Mesenchymal stem cell (in vitro differentiated cells and primary cell): ENCODE data around the gene EVL.
A peak's percentile ranks its signal among the peaks of the same experiment; 100 is the strongest.

Experiments
- DNase-seq: peaks from one replicate; pipeline ENCODE4 v3.0.0-alpha.2; 2013
- H2AFZ ChIP-seq: one replicate; pipeline ENCODE4 v1.6.1; 2013; ENCODE audit warnings: low read depth, mild to moderate bottlenecking, control low read depth, inconsistent platforms, low read length, moderate library complexity
- H2AK5ac ChIP-seq: 2 replicates; pipeline ENCODE4 v1.6.1; 2013; ENCODE audit warnings: low read length, moderate library complexity, mild to moderate bottlenecking, inconsistent platforms; ENCODE audit not compliant: severe bottlenecking
- H2BK120ac ChIP-seq: one replicate; pipeline ENCODE4 v1.6.1; 2013; ENCODE audit warnings: low read depth, mild to moderate bottlenecking, inconsistent platforms, low read length, moderate library complexity
- H2BK12ac ChIP-seq, 2 experiments: one replicate each; pipeline ENCODE4 v1.6.1; 2013; ENCODE audit warnings: inconsistent platforms in 2 of 2, low read length in 2 of 2, mild to moderate bottlenecking in 2 of 2, moderate library complexity in 2 of 2, control low read depth in 1 of 2
- H2BK15ac ChIP-seq: one replicate; pipeline ENCODE4 v1.6.1; 2013; ENCODE audit warnings: mild to moderate bottlenecking, low read depth, inconsistent platforms; ENCODE audit not compliant: poor library complexity, severe bottlenecking
- H2BK5ac ChIP-seq: 2 replicates; pipeline ENCODE4 v1.6.1; 2013; ENCODE audit warnings: low read depth, mild to moderate bottlenecking, low read length, control low read depth, inconsistent platforms; ENCODE audit not compliant: poor library complexity, severe bottlenecking
- H3K14ac ChIP-seq, 2 experiments: one replicate each; pipeline ENCODE4 v1.6.1; 2013; ENCODE audit warnings: inconsistent platforms in 2 of 2, low read length in 2 of 2, control low read depth in 1 of 2, mild to moderate bottlenecking in 1 of 2, moderate library complexity in 1 of 2
- H3K18ac ChIP-seq, 2 experiments: one replicate each; pipeline ENCODE4 v1.6.1; 2013; ENCODE audit warnings: inconsistent platforms in 2 of 2, low read length in 2 of 2, control low read depth in 1 of 2, low read depth in 1 of 2, mild to moderate bottlenecking in 1 of 2
- H3K23ac ChIP-seq, 2 experiments: one replicate each; pipeline ENCODE4 v1.6.1; 2013; ENCODE audit warnings: inconsistent platforms in 2 of 2, low read length in 2 of 2, mild to moderate bottlenecking in 2 of 2, moderate library complexity in 2 of 2, control low read depth in 1 of 2
- H3K27ac ChIP-seq: 2 replicates; pipeline ENCODE4 v1.5.1; 2013; ENCODE audit warnings: mild to moderate bottlenecking, moderate library complexity, low read length, control low read depth, inconsistent platforms; ENCODE audit not compliant: poor library complexity, severe bottlenecking
- H3K27me3 ChIP-seq, 2 experiments: 2 replicates each; pipeline versions ENCODE4 v1.6.1 to v1.7.0; 2013; ENCODE audit warnings: low read length in 2 of 2, mild to moderate bottlenecking in 2 of 2, moderate library complexity in 2 of 2, control low read depth in 1 of 2, inconsistent platforms in 1 of 2; ENCODE audit not compliant: control insufficient read depth in 1 of 2, insufficient read depth in 1 of 2
- H3K36me3 ChIP-seq, 2 experiments: 2 replicates each; pipeline versions ENCODE4 v1.6.1 to v1.7.0; 2013; ENCODE audit warnings: low read length in 2 of 2, control low read depth in 1 of 2, inconsistent platforms in 1 of 2, low read depth in 1 of 2, mild to moderate bottlenecking in 1 of 2; ENCODE audit not compliant: insufficient read depth in 2 of 2, control insufficient read depth in 1 of 2
- H3K4ac ChIP-seq, 2 experiments: one replicate each; pipeline ENCODE4 v1.6.1; 2013; ENCODE audit warnings: inconsistent platforms in 2 of 2, low read length in 2 of 2, mild to moderate bottlenecking in 2 of 2, moderate library complexity in 2 of 2, control low read depth in 1 of 2, low read depth in 1 of 2
- H3K4me1 ChIP-seq: 2 replicates; pipeline ENCODE4 v1.6.1; 2013; ENCODE audit warnings: low read depth, low read length, control low read depth; ENCODE audit not compliant: control insufficient read depth, insufficient read depth
- H3K4me2 ChIP-seq: 2 replicates; pipeline ENCODE4 v1.6.1; 2013; ENCODE audit warnings: low read length, mild to moderate bottlenecking, inconsistent platforms; ENCODE audit not compliant: poor library complexity, severe bottlenecking
- H3K4me3 ChIP-seq, 2 experiments: 2 replicates each; pipeline versions ENCODE4 v1.5.1 to v1.7.0; 2013; ENCODE audit warnings: low read length in 2 of 2, mild to moderate bottlenecking in 2 of 2, control low read depth in 1 of 2, low read depth in 1 of 2; ENCODE audit not compliant: insufficient read depth in 1 of 2
- H3K79me1 ChIP-seq: replicated peaks from 2 replicates; pipeline ENCODE4 v1.6.1; 2013; ENCODE audit warnings: mild to moderate bottlenecking, control low read depth, low read length, inconsistent platforms; ENCODE audit not compliant: poor library complexity, severe bottlenecking
- H3K9ac ChIP-seq: 2 replicates; pipeline ENCODE4 v1.7.0; 2013; ENCODE audit warnings: mild to moderate bottlenecking, low read length, moderate library complexity
- H3K9me3 ChIP-seq: 2 replicates; pipeline ENCODE4 v1.7.0; 2013; ENCODE audit warnings: mild to moderate bottlenecking, low read length; ENCODE audit not compliant: control insufficient read depth
- H4K8ac ChIP-seq: one replicate; pipeline ENCODE4 v1.6.1; 2013; ENCODE audit warnings: inconsistent platforms, mild to moderate bottlenecking, low read length, moderate library complexity
- H4K91ac ChIP-seq: one replicate; pipeline ENCODE4 v1.6.1; 2013; ENCODE audit warnings: mild to moderate bottlenecking, low read length, inconsistent platforms
- WGBS: methylation state at CpG from one replicate; pipeline ENCODE4 v1.1.7; 2013; ENCODE audit warnings: mixed read lengths; 5-methylcytosine and 5-hydroxymethylcytosine counted together

EVL gene

GRCh38 chr14:100144645-100144995 lies 79.4 kb downstream of the EVL start:
- DNase-seq, result no peak
- Histone ChIP-seq H3K4me1 (peaks cover 11% of the 10 kb centered on the region), H2AFZ (no peak overlapping the region), H4K91ac (no peak overlapping the region), H3K27me3 (peaks cover 0 to 11% of the 10 kb centered on the region in 2 experiments), H2BK15ac (no peak overlapping the region), H4K8ac (no peak overlapping the region), H3K4me2 (no peak overlapping the region), H3K14ac (no peak overlapping the region), H3K9me3 (no peaks in the 10 kb centered on the region), H3K4me3 (no peak overlapping the region), H3K36me3 (peaks cover 10 to 48% of the 10 kb centered on the region in 2 experiments), H3K79me1 (no peaks in the 10 kb centered on the region), H3K27ac (no peak overlapping the region), H2BK12ac (no peak overlapping the region), H3K4ac (no peak overlapping the region), H2BK5ac (no peak overlapping the region), H3K9ac (no peak overlapping the region), H2BK120ac (no peak overlapping the region), H2AK5ac (no peak overlapping the region), H3K23ac (no peak overlapping the region), H3K18ac (no peak overlapping the region)
- WGBS, result 83% methylated on average over 4 of the region's 4 CpGs

GRCh38 chr14:100144996-100145646 lies 79.9 kb downstream of the EVL start:
- H3K27ac ChIP-seq, result no peak overlapping the region
- H2AK5ac ChIP-seq, result no peak overlapping the region
- no peak overlapping the region for H4K8ac ChIP-seq
- H2BK12ac ChIP-seq, result no peak overlapping the region
- H3K9ac ChIP-seq, result no peak overlapping the region
- H3K36me3 ChIP-seq, result peaks cover 10 to 46% of the 10 kb centered on the region in 2 experiments
- H3K4me1 ChIP-seq, result peaks cover 11% of the 10 kb centered on the region
- no peak overlapping the region for H2BK15ac ChIP-seq
- H3K14ac ChIP-seq, result no peak overlapping the region
- peaks cover 0 to 16% of the 10 kb centered on the region in 2 experiments for H3K27me3 ChIP-seq
- no peak overlapping the region for H2AFZ ChIP-seq
- peak overlapping the region; percentile 5 for H4K91ac ChIP-seq
- 90% methylated on average over 18 of the region's 18 CpGs for WGBS
- no peaks in the 10 kb centered on the region for H3K9me3 ChIP-seq
- no peak overlapping the region for H3K18ac ChIP-seq
- H2BK120ac ChIP-seq, result no peak overlapping the region
- H3K4ac ChIP-seq, result no peak overlapping the region
- no peaks in the 10 kb centered on the region for H3K79me1 ChIP-seq
- no peak overlapping the region for H3K23ac ChIP-seq
- no peak overlapping the region for H3K4me2 ChIP-seq
- no peak for DNase-seq
- H3K4me3 ChIP-seq, result no peak overlapping the region
- no peak overlapping the region for H2BK5ac ChIP-seq

GRCh38 chr14:100145682-100146464 lies 80.7 kb downstream of the EVL start:
- Histone ChIP-seq H4K8ac (no peak overlapping the region), H3K9ac (no peak overlapping the region), H3K27ac (no peak overlapping the region), H2BK120ac (no peak overlapping the region), H3K23ac (no peak overlapping the region), H3K18ac (no peak overlapping the region), H3K36me3 (peaks cover 10 to 45% of the 10 kb centered on the region in 2 experiments), H3K4me2 (no peak overlapping the region), H3K27me3 (peaks cover 0 to 16% of the 10 kb centered on the region in 2 experiments), H3K4me1 (peaks cover 5% of the 10 kb centered on the region), H3K4me3 (no peak overlapping the region), H3K9me3 (no peaks in the 10 kb centered on the region), H2AK5ac (no peak overlapping the region), H2AFZ (no peak overlapping the region), H3K4ac (no peak overlapping the region), H2BK15ac (no peak overlapping the region), H3K79me1 (no peaks in the 10 kb centered on the region), H2BK5ac (no peak overlapping the region), H4K91ac (peak overlapping the region; percentile 5), H3K14ac (no peak overlapping the region), H2BK12ac (no peak overlapping the region)
- 93% methylated on average over 27 of the region's 27 CpGs for WGBS
- no peak for DNase-seq

GRCh38 chr14:100146531-100147091 lies 81.4 kb downstream of the EVL start:
- Histone ChIP-seq H2AFZ (no peak overlapping the region), H2AK5ac (no peak overlapping the region), H3K79me1 (no peaks in the 10 kb centered on the region), H4K91ac (peak overlapping the region; percentile 11), H3K14ac (no peak overlapping the region), H3K4me3 (no peak overlapping the region), H3K4ac (no peak overlapping the region), H2BK12ac (no peak overlapping the region), H3K4me2 (no peak overlapping the region), H3K18ac (no peak overlapping the region), H3K9me3 (no peaks in the 10 kb centered on the region), H3K4me1 (peaks cover 3% of the 10 kb centered on the region), H4K8ac (no peak overlapping the region), H2BK15ac (no peak overlapping the region), H3K9ac (no peak overlapping the region), H3K27me3 (peaks cover 0 to 17% of the 10 kb centered on the region in 2 experiments), H2BK120ac (no peak overlapping the region), H3K36me3 (peaks cover 10 to 37% of the 10 kb centered on the region in 2 experiments), H3K23ac (no peak overlapping the region), H2BK5ac (no peak overlapping the region), H3K27ac (no peak overlapping the region)
- 95% methylated on average over 29 of the region's 29 CpGs for WGBS
- no peak for DNase-seq
